Epithelial cell of esophagus (primary cell): ENCODE data around the gene TMEM38A.
"Not testable (repeated sequence)": the region's sequence is repeated elsewhere in the genome, so short reads cannot be mapped to it uniquely, and the experiment has no call there.

ENCODE experiments used
- DNase-seq: peaks from one replicate; pipeline ENCODE4 v3.0.0; 2010; ENCODE audit warnings: low read depth
- H3K4me3 ChIP-seq: 2 replicates; pipeline ENCODE4 v1.5.1; 2011; ENCODE audit warnings: mild to moderate bottlenecking, low read length, control low read depth
- TF ChIP-seq, protein P1 (sequence below): IDR thresholded peaks from 2 replicates; pipeline ENCODE4 v1.5.1; 2011; ENCODE audit warnings: low read depth, mild to moderate bottlenecking, low read length, control low read depth, inconsistent platforms; ENCODE audit not compliant: insufficient read depth; ENCODE audit errors: missing control alignments

The TMEM38A gene

DNA sequence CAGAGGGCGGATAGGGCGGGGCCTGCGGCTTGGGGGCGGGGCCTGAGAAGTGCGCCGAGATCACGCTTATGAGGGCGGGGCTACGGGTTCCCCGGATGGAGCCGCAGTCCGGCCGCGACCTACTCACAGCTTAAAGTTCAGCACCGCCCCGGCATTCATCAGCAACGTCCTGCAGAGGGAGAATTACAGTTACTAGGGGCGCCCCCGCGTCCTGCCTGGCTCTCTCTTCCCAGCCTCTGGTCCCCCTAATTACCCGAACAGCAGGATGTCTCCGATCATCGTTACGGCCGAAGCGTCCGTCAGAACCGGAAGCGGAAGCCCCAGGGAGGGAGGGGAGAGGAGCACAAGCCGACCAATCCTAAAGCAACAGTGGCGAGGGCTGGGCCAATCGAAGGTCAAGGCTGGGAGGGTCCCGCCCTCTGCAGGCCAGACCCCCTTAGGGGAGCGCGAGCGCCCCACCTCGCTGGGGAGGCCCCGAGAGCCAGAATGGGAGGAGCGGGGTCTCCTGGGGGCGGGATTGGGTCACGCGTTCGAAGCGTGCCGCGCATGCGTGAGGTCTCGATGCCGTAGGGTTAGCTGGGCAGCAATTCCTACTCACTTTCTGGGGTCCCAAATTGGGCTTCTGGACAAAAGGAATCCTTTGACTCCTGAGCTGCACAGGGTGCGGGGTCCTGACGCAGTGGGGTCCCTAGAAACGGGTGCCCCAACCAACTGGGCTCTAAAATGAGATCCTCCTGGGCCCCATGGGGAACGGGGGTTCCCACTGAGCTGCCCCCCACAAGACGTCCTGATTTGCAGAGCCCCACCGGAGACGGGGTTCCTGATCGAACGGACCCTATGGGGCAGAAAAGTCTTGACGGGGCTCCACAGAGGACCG, 869 bp upstream of the TMEM38A start, which contains the start of gene SMIM7:
TSS of gene SMIM7 (minus strand) at position 313 of the 877 bp plus-strand sequence. CDS start at position 279, 34 bp downstream.
- peak within 1 kb of the TSS; percentile 77 for H3K4me3 ChIP-seq
- TF ChIP-seq, protein P1, sequence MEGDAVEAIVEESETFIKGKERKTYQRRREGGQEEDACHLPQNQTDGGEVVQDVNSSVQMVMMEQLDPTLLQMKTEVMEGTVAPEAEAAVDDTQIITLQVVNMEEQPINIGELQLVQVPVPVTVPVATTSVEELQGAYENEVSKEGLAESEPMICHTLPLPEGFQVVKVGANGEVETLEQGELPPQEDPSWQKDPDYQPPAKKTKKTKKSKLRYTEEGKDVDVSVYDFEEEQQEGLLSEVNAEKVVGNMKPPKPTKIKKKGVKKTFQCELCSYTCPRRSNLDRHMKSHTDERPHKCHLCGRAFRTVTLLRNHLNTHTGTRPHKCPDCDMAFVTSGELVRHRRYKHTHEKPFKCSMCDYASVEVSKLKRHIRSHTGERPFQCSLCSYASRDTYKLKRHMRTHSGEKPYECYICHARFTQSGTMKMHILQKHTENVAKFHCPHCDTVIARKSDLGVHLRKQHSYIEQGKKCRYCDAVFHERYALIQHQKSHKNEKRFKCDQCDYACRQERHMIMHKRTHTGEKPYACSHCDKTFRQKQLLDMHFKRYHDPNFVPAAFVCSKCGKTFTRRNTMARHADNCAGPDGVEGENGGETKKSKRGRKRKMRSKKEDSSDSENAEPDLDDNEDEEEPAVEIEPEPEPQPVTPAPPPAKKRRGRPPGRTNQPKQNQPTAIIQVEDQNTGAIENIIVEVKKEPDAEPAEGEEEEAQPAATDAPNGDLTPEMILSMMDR, result no peak
- DNase-seq, result peak; percentile 99

DNA sequence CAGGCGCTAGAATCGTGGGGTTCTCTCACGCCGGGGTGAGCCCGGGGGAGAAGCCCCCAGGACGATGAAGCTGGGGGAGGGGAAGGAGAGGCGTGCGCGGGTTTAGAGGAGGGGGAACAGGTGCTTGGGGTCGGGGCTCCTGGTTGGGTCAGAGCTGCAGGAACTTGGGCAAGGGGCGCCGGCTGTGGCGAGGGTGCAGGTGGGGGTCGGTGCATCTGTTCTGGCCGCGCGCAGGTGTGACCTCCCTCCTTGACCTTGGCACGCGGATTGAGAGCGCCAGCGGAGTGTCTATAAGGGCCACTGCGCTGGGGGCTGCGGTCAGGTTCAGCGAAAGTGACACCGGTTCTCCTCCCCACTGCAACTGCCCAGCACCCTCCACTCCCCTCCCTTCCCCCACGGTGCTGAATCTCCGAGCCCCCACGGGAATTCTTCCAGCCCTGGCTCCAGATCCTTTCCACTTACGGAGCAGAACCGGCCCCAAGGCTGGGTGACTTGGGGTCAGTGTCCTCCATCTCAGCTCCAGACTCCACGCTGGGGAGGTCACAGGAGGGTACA, 618 bp downstream of the TMEM38A start:
- DNase-seq, result no peak
- TF ChIP-seq, protein P1, result no peak
- peak overlapping the region; percentile 77 for H3K4me3 ChIP-seq

DNA sequence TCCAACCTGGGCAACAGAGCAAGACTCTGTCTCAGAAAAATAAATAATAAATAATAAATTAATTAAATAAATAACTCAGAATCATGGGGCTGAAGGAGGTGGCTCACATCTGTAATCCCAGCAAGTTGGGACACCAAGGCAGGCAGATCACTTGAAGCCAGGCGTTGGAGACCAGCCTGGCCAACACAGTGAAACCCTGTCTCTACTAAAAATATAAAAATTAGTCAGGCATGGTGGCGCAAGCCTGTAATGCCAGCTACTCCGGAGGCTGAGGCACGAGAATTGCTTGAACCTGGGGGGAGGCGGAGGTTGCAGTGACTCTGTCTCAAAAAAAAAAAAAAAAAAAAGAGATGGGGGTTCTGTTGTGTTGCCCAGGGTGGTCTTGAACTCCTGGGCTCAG, 7.2 kb downstream of the TMEM38A start:
- TF ChIP-seq, protein P1, result no peak
- DNase-seq, result no peak

GRCh38 chr19:16668702-16669101, 7.8 kb downstream of the TMEM38A start:
- DNase-seq, result not testable (repeated sequence)

More for the DNA sequence above, 7.2 kb downstream of the TMEM38A start:
- H3K4me3 ChIP-seq, result no peak overlapping the region

DNA sequence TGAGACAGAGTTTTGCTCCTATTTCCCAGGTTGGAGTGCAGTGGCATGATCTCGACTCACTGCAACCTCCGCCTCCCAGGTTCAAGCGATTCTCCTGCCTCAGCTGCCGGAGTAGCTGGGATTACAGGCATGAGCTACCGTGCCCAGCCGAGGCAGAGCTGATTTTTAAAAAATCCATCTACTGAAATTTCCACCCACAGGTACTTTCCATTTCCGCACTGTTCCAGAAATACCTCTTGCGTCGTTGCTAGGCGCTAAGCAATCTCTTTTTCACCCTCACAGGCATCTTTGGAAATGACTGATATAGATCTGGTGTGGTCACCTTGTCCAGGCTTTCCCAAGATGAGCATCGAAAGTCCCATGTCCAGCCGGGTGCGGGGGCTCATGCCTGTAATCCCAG, 9.4 kb downstream of the TMEM38A start:
- DNase-seq, result no peak
- TF ChIP-seq, protein P1, result no peak
- no peak overlapping the region for H3K4me3 ChIP-seq

More at GRCh38 chr19:16668702-16669101, 7.8 kb downstream of the TMEM38A start:
- H3K4me3 ChIP-seq, result not testable (repeated sequence)

- DNase-seq, result no peak
- no peak overlapping the region for H3K4me3 ChIP-seq
These were observed 10.8 kb downstream of the TMEM38A start for GRCh38 chr19:16671652-16672274.

More at GRCh38 chr19:16671652-16672274, 10.8 kb downstream of the TMEM38A start:
- TF ChIP-seq, protein P1, result no peak
